GM21529 (cell line): ENCODE results near the gene TP73.

Source experiments
- ATAC-seq: cut with Tn5 transposase; IDR thresholded peaks from one replicate; pipeline ENCODE4 v1.9.1; 2021; ENCODE audit not compliant: unreplicated experiment

TP73 gene

DNA sequence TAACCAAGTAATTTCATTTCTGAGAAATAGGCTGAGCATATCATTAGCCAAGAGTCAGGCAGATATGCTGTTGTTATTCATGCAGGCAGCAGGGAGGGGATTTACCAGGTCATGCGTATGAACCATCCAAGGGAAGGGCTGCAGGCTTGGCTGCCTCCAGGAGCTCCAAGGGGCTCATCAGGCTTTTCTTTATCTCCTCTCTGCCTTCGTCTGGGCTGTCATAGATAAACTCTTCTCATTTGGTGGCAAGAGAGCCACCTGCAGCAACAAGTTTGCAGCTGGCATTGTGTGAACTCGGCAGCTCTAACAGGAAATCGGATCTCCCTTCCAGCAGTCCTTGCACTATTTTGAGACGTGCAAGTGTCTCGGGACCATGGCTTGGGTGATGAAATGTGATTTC, 107.5 kb downstream of the TP73 start:
- no peak for ATAC-seq

DNA sequence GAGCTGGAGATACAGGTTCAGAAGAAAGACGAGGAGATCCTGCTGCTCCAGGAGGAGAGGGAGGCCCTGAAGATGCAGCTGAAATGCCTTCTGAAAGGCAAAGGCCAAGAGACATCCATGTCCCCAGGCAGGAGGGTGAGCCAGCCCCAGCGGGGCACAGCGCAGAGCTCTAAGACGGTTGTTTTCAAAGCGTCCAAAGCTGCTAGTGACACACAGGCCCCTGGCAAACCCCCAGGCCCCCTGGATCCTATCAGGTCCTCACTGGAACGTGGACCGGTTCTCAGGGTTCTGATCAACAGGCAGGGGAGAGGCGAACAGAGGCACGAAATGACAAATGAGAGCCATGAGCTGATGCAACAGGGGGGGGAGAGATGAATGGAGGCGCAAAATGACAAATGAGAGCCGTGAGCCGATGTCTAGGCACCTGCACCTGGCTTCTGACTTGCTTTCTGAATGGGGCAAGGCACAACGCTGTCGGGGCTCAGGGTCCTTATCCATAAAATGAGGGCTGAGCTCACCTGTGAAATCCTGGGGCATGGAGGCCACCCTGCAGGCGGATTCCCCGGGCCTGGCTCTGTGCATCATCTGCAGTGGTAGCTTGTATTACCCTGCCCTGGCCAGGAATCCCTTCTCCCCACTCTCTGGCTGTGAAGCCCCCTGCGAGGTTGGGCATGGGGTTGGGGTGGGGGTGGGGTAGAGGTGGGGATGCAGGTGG, 109.1 kb downstream of the TP73 start:
- no peak for ATAC-seq

DNA sequence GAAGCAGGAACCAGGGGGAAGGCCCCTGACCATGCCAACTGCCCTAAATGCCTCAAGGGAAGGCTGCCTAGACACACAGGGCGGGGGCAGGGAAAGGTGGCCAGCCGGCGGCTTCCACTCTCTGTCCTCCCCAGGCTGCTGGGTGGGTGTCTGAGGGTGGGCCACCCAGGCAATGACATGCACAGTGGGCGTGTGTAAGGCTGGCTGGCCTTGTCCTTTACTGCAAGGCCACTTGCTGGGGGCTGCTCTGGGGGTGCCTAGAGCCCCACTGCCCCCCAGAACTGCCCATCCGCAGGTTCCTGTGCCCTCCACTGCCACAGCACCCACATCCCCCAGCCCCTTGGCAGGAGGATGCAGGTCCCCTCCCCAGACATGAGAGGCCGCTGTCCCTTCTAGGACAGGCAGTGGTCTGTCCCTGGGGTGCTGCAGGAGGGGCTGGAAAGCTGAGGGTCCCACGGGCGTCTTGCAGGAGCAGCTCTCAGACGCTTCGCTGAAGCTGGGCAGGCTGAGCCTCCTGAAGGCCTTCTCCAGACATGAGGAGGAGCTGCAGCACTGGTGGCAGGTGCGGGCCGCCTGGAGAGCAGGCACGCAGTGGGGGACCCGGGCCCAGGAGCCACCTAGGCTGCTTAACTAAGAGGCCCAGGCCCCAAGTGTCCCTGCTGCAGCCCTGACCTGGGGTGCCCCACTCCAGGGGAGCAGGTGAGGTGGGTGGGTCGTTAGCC, 110.0 kb downstream of the TP73 start:
- ATAC-seq = no peak

DNA sequence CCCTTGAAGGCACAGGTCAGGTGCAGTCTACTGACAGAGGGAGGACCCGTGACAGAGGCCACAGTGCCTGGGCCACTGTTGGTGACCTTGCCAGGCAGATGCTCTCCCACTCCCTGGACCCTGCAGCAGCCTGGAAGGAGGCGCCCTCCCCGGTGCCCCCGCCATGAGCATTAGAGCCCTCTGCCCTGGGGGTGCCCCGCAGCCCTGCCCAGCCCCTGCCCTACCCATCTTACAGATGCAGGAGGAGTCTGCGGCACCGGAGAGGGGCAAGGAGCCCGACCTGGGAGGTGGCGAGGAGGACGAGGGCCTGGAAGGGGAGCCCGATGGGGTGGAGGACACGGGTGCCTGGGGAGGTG, 110.5 kb downstream of the TP73 start:
- no peak for ATAC-seq

DNA sequence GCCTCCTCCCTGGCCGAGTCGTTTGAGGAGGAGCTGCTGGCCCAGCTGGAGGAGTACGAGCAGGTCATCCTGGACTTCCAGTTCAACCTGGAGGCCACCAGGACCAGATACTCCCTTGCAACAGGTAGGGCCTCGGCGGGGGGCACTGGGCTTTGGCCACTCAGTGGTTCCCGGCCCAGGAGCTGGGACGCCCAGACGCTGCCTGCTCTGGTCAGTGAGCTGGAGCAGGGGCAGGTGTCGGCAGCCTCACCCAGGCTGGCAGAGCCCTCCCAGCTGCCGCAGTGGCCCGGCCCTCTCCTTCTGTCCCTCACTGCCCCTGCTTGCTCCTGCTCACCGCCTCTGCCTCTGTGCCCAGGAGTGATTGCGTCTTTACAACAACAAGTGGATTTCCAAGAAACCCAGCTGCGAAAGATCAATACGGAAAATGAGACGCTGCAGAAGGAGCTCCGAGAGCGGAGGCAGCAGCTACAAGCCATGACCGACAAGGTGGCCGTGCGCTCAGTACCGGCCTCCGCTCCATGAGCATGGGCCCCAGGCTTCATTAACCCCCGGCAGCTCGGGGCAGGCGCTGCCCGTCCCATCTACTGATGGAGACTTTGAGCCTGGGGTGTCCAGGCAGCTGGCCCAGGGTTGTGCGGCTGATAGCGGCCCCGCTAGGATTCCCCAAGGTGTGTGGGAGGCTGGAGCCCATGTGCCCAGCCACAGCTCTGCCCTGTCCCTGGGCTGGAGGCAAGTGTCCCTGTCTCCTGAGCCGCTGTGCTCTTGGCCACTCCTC, 111.2 kb downstream of the TP73 start:
- no peak for ATAC-seq

DNA sequence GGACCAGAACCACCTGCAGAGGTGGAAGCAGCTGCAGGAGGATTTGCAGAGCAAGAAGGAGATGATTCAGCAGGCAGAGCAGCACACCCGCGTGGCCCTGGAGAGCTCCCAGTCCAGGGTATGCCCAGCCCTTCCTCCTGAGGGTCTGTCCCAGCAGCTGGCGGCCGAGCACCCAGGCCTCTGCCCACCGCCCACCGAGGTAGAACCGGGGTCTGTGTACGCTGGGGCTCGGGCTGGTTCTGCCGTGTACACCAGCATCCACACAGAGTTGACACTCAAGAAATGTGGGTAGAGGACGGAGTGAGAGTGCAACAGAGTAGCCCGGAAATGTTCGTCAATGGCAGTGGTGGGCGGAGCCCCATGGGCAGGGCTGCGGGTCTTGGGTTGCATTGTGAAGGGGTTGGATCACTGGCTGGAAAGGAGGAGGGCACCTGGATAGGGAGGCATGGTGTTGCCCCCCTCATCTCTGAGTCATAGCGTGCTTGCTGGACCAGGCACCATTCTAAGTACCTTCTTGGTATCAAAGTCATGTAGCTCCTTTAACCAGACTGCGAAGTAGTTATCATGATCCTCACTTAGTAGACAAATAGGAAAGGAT, 115.1 kb downstream of the TP73 start:
- no peak for ATAC-seq

DNA sequence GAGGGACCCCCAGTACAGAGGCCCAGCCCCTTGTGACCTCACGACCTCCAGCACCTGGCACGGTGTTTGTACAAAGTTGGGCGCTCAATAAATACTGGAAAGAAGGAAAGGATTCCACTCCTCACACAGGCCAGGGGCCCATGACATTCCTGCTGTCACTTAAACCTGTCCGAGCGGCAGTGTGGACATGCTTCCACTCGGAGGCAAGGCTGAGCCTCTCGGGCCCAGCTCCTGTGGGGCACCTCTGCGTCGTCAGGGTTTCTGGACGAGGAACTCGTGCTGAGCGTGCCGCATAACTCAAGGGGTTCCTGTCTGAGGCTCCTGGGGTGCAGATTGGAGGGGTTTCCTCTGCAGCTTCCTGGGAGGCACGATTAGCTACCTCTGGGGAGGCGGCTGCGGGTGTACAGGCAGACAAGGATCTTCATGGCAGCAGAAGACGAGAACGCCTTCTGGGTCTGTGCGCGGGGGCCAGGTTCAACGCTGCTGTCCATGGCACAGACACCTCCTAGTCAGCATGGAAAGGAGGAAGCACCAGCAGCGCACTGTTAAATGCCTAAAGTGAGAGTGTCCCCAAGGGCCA, 116.6 kb downstream of the TP73 start:
- ATAC-seq = no peak

DNA sequence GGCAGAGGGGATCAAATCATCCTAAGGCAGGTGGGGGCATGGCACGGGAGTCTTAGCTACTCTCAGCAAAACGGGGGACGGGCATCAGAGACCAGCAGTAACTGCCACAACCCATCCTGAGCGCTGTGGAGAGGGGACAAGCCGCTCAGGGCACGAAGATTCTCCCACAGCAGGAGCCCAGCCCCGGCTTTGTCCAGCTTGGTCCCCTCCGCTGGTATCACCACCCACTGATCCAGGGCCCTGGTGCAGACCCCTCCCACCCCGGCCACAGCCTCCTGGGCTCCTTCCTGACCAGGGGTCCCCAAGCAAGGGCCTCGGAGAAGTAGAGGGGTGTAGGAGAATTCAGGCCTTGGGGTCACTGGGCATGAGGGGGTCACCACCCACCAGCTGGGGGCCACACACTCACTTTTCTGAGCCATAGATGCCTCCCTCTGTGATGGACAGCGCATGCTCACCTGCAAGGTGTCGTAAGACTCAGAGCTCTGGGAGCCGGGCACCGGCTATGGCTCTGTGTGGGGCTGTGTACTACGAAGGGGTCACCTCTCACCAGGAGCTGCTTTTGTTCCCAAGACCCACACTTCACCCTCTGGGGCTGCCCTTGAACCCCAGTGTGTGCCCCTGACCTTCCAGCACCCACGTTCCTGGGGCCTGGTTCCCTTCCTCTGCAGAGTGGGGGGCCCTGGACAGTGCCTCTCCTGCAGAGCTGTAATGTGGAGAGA, 117.9 kb downstream of the TP73 start:
- no peak for ATAC-seq

DNA sequence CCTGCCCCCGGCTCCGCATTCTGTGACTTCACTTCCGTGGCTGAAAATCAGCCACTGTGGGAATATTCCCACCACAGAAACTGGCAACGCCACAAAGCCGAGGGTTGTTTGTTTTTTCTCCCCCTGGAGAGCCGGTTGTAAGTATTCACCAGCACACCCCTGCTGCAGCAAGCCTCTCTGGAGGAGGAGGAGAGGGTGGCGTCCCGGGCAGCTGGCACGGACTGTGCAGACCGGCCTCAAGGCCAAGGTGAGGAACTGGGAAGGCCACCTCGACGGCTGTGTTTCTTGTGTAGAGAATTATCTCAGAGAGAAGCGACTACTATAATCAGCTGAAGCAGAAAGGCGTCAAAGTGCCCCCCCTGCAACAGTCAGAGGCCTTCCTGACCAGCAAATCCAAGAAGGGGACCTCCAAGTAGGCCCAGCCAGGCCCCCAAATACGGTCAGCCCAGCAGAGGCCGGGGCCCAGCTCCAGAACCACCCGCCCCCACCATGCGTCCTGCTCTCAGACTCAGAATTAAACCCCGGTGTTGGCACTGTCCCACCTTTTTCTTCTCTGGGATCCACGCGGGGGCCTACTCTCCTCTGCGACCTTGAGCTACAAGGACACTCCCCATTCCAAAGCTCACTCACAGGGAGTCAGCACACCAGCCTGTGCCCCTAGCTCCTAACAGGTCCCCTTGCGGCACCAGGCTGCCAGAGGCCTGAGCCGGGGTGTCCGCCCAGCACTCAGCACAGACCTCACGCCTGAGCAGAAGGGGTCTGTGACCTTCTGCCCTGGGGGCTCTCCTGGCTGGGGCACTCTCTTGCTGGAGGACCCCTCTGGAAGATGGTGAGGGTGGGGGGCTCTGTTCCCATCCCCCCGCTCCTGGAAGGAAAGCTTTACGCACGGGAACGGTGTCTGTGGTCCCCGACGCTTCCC, 119.1 kb downstream of the TP73 start:
- no peak for ATAC-seq

DNA sequence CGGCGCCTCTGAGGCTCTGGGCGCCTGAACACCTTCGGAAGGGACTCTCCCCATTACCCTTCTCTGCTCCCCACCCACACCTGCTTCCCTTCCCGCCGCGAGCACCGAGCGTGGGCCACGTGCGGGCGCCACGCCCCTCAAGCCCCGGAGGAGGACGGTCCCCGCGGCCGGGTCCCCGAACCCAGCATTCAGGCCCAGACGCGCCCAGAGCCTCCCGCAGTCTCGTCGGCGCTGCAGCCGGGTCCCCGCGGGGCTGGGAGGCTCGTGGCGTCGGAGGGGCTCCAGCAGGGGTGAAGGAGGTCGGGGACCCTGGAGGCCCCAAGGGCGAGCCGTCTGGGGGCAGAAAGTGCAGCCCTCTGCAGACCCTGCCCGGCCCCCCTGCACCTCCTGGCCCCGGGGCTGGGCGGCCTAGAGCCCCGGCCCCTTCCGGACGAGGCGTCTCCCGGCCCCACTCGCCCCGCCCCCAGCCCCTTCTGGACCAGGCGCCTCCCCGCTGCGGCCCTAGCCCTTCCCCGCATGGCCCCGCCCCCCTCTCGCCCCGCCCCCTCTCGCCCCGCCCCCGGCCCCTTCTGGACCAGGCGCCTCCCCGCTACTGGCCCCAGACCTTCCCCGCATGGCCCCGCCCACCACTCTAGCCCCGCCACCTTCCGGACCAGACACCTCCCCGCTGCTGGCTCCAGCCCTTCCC, 119.9 kb downstream of the TP73 start:
- ATAC-seq = peak; percentile 60

GRCh38 chr1:3772715-3773571, 120.6 kb downstream of the TP73 start, which contains the start of gene SMIM1:
Gene SMIM1 (plus strand): TSS chr1:3772749. CDS start chr1:3775374, 2,625 bp downstream.
- ATAC-seq = peak; percentile 19

- no peak for ATAC-seq
Measured at GRCh38 chr1:3773572-3774275, 121.4 kb downstream of the TP73 start.

DNA sequence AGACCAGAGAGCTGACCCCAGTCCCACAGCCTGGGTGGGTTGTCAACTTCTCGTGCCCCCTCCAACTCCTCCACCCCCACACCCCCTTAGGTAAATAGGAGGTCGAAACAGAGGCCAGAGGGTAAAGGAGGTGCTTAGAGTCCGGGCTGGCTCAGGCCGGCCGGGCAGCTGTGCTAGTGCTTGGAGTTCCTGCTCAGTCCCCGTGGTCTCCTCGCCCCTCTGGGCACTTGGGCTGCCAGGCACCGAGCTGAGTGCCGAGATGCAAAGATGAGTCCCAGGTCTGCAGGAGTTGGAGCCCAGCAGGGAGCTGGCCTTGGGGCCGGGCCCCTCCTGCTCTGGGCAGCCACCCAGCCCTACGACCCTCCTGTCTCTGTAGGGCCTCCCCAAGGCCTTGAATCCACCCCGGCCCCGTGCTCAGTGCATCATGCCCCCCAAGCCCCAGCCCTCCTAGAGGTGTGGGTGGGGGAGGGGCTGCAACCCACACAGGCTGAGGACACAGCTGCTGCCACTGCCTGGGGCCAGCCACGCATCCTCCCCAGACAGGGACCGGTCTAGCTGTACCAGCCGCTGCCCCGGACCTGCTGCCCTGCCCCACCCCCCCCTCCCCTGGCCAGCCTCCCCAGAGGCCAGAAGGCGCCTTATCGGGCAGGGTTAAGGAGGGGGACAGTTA, 122.1 kb downstream of the TP73 start:
- no peak for ATAC-seq

- no peak for ATAC-seq
Measured at GRCh38 chr1:3774946-3775489, 122.7 kb downstream of the TP73 start.

GRCh38 chr1:3775490-3776230, 123.3 kb downstream of the TP73 start:
- peak; percentile 38 for ATAC-seq
